Mucosa of rectum (tissue), 2 donors: Measurements from ENCODE around the gene PGGHG.
"Not testable (repeated sequence)": the region's sequence is repeated elsewhere in the genome, so short reads cannot be mapped to it uniquely, and the experiment has no call there.

Experiments
- H3K27ac ChIP-seq, 2 donors: one replicate each; pipeline ENCODE4 v1.7.0; 2013; ENCODE audit warnings: inconsistent platforms in 2 of 2, low read depth in 2 of 2, low read length in 2 of 2
- H3K27me3 ChIP-seq, 2 donors: one replicate each; pipeline ENCODE4 v1.7.0; 2013; ENCODE audit warnings: low read length in 2 of 2; ENCODE audit not compliant: control insufficient read depth in 2 of 2, insufficient read depth in 2 of 2
- H3K36me3 ChIP-seq, 2 donors: one replicate each; pipeline ENCODE4 v1.7.0; 2013; ENCODE audit warnings: low read length in 2 of 2; ENCODE audit not compliant: control insufficient read depth in 2 of 2, insufficient read depth in 2 of 2
- H3K4me1 ChIP-seq, 2 donors: one replicate each; pipeline ENCODE4 v1.7.0; 2013; ENCODE audit warnings: low read length in 2 of 2, mild to moderate bottlenecking in 1 of 2; ENCODE audit not compliant: control insufficient read depth in 2 of 2, insufficient read depth in 2 of 2
- H3K4me3 ChIP-seq, 2 donors: one replicate each; pipeline ENCODE4 v1.7.0; 2013; ENCODE audit warnings: low read length in 2 of 2
- H3K9ac ChIP-seq, 2 donors: one replicate each; pipeline ENCODE4 v1.7.0; 2013; ENCODE audit warnings: low read length in 2 of 2, low read depth in 1 of 2, mild to moderate bottlenecking in 1 of 2
- H3K9me3 ChIP-seq, 2 donors: one replicate each; pipeline ENCODE4 v1.7.0; 2013; ENCODE audit warnings: low read length in 2 of 2; ENCODE audit not compliant: control insufficient read depth in 2 of 2
- donor health status: healthy.
- donor health status: Normal muscosa, but diverticular disease.

The PGGHG gene

GRCh38 chr11:315051-315481 lies 26.1 kb downstream of the PGGHG start:
- peaks cover 0 to 2% of the 10 kb centered on the region in 2 donors for H3K36me3 ChIP-seq
- H3K9me3 ChIP-seq, result no peaks in the 10 kb centered on the region
- H3K27me3 ChIP-seq, result no peaks in the 10 kb centered on the region
- peak overlapping the region; percentile 52 to 76 for H3K9ac ChIP-seq
- peak overlapping the region; percentile 44 to 81 for H3K27ac ChIP-seq
- H3K4me3 ChIP-seq, result peak overlapping the region; percentile 69 to 82
- H3K4me1 ChIP-seq, result peaks cover 19 to 37% of the 10 kb centered on the region in 2 donors

- H3K27me3 ChIP-seq, result no peaks in the 10 kb centered on the region
- H3K36me3 ChIP-seq, result peaks cover 0 to 2% of the 10 kb centered on the region in 2 donors
- peaks cover 19 to 41% of the 10 kb centered on the region in 2 donors for H3K4me1 ChIP-seq
- peak overlapping the region; percentile 44 to 81 for H3K27ac ChIP-seq
- H3K4me3 ChIP-seq, result peak overlapping the region; percentile 69 to 82
- peak overlapping the region; percentile 41 to 76 for H3K9ac ChIP-seq
- no peaks in the 10 kb centered on the region for H3K9me3 ChIP-seq
These were observed 26.6 kb downstream of the PGGHG start for GRCh38 chr11:315516-315994.

- Histone ChIP-seq H3K36me3 (peaks cover 0 to 2% of the 10 kb centered on the region in 2 donors), H3K4me3 (peak overlapping the region; percentile 69 to 82), H3K9me3 (no peaks in the 10 kb centered on the region), H3K27me3 (no peaks in the 10 kb centered on the region), H3K9ac (peak overlapping the region; percentile 24 to 76), H3K27ac (peak overlapping the region; percentile 44 to 81), H3K4me1 (peaks cover 20 to 43% of the 10 kb centered on the region in 2 donors)
These were observed 27.2 kb downstream of the PGGHG start for GRCh38 chr11:316031-316701.

GRCh38 chr11:316891-317301 lies 28.0 kb downstream of the PGGHG start:
- Histone ChIP-seq H3K27ac (peak overlapping the region in 1 of 2 donors; percentile 81), H3K9me3 (no peaks in the 10 kb centered on the region), H3K9ac (no peak overlapping the region), H3K36me3 (peaks cover 0 to 2% of the 10 kb centered on the region in 2 donors), H3K27me3 (no peaks in the 10 kb centered on the region), H3K4me3 (peak overlapping the region in 1 of 2 donors; percentile 82), H3K4me1 (peaks cover 19 to 39% of the 10 kb centered on the region in 2 donors)

GRCh38 chr11:317668-318404 lies 28.9 kb downstream of the PGGHG start:
- not testable (repeated sequence) for H3K9ac ChIP-seq, H3K36me3 ChIP-seq, H3K9me3 ChIP-seq, H3K27me3 ChIP-seq
- Histone ChIP-seq H3K4me3 (peak overlapping the region in 1 of 2 donors; percentile 38), H3K27ac (peak overlapping the region; percentile 28 to 81), H3K4me1 (peaks cover 14 to 36% of the 10 kb centered on the region in 2 donors)

GRCh38 chr11:318405-319120 lies 29.6 kb downstream of the PGGHG start:
- Histone ChIP-seq H3K4me3 (peak overlapping the region; percentile 48 to 50), H3K27ac (peak overlapping the region; percentile 63 to 90), H3K4me1 (peaks cover 7 to 29% of the 10 kb centered on the region in 2 donors), H3K9ac (peak overlapping the region in 1 of 2 donors; percentile 89)
- not testable (repeated sequence) for H3K9me3 ChIP-seq, H3K27me3 ChIP-seq, H3K36me3 ChIP-seq

GRCh38 chr11:319121-319887 lies 30.4 kb downstream of the PGGHG start:
- H3K27me3 ChIP-seq, H3K36me3 ChIP-seq, H3K9me3 ChIP-seq: not testable (repeated sequence)
- peak overlapping the region; percentile 59 to 78 for H3K4me3 ChIP-seq
- peak overlapping the region; percentile 74 to 89 for H3K9ac ChIP-seq
- H3K27ac ChIP-seq, result peak overlapping the region; percentile 87 to 90
- peaks cover 5 to 22% of the 10 kb centered on the region in 2 donors for H3K4me1 ChIP-seq

GRCh38 chr11:319888-320273 lies 31.0 kb downstream of the PGGHG start:
- H3K9me3 ChIP-seq, H3K27me3 ChIP-seq, H3K36me3 ChIP-seq: not testable (repeated sequence)
- Histone ChIP-seq H3K27ac (peak overlapping the region; percentile 87 to 90), H3K4me1 (peaks cover 6 to 19% of the 10 kb centered on the region in 2 donors), H3K9ac (peak overlapping the region; percentile 74 to 89), H3K4me3 (peak overlapping the region; percentile 78 to 84)

GRCh38 chr11:324156-324555 lies 35.2 kb downstream of the PGGHG start:
- H3K27me3 ChIP-seq, result no peaks in the 10 kb centered on the region
- H3K27ac ChIP-seq, result peak overlapping the region; percentile 61 to 63
- H3K4me1 ChIP-seq, result peaks cover 20 to 23% of the 10 kb centered on the region in 2 donors
- H3K9me3 ChIP-seq, result no peaks in the 10 kb centered on the region
- H3K36me3 ChIP-seq, result no peaks in the 10 kb centered on the region
- H3K9ac ChIP-seq, result peak overlapping the region in 1 of 2 donors; percentile 6
- no peak overlapping the region for H3K4me3 ChIP-seq
